Measurements from ENCODE around the gene SPTA1.

DNA sequence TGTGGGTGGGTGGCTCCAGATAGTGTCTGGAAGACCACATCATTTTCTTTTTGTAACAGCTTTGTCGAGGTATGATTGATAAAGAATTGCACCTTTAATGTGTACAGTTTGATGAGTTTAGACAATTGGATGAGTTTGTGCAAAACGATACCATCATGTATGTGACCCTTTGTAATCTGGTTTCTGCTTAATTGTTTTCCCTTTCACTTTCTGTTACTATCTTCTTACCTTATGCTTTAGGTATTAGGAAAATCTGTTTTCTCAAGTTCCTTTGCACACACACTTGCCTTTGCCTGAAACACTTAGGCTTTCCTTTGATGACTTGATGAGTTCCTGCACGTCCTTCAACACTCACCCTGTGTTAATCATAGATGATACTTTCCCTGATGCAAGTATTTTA is 74.6 kb downstream of the SPTA1 start:
- TF ChIP-seq CTCF (IDR thresholded peaks at IDR 0.05) (no peak), ZFX (IDR thresholded peaks at IDR 0.05; ENCODE audit: borderline replicate concordance) (no peak)

All from 22Rv1 (cell line).